GM10847 (cell line): Measurements from ENCODE around the gene TSPAN31.

ENCODE experiments used
- POLR2A ChIP-seq: IDR thresholded peaks from 2 replicates; pipeline ENCODE4 v1.6.1; 2011; ENCODE audit not compliant: insufficient read length; ENCODE audit errors: extremely low read depth

TSPAN31 gene

DNA sequence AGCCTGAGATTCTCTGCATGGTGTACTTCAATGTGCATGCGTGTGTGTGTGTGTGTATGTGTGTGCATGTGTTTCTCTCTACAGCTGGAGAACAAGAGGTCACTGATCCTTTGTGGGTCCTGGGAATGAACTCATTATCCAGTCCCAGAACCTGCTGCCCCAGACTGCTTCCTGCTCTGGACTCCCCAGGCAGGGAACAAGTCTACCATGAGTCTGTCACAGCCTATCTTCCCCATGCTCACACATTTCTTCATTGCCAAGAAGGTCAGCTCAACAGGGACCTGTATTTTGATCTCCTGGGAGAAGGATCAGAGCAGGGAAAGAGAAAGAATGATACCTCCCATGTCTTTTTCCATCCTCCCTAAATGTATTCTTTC lies 3.4 kb upstream of the TSPAN31 start:
- TF ChIP-seq POLR2A, result no peak

DNA sequence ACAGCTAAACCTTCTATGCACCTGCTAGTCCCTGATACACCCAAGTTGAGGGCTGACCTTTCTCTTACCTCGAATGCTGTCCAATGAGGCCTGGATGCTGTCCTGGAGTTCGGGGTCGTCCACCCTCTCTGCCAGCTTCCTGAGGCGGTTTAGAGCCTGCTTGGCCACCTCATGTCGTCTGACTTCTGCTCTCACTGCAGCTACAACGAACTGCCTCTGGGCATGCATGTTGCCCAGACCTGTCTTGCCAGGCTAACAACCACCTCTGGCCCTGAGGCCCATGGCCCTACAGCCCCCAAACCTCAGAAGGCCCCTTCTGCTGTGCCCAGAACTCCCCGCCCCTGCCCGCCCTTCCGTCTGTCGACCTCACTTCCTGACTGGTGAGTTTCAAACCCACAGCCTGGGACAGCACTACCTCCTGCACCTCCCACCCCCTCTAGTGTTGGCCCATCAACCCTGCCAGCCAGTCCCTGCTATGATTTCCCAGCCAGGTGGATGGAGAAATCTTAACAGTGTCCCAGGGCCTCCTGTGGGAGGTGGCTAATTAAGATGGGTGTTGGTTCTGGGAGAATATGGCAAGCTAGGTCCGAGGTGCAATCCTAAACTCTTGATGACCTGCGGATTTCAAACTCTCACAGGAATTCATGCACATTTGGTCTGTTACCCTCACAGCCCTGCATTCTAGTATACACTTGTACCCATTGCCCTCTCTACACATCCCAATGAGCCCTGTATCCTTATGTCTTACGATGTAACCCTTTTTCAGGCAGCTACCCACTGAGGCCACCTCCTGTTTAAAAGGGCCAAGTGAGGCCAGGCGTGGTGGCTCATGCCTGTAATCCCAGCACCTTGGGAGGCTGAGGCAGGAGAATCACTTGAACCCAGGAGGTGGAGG lies 2.7 kb upstream of the TSPAN31 start:
- peak; percentile 18 for TF ChIP-seq POLR2A

- no peak for TF ChIP-seq POLR2A
Observed at GRCh38 chr12:57743769-57744168, 1.1 kb upstream of the TSPAN31 start.

- TF ChIP-seq POLR2A, result no peak
Observed at GRCh38 chr12:57744194-57744776, 554 bp upstream of the TSPAN31 start.

DNA sequence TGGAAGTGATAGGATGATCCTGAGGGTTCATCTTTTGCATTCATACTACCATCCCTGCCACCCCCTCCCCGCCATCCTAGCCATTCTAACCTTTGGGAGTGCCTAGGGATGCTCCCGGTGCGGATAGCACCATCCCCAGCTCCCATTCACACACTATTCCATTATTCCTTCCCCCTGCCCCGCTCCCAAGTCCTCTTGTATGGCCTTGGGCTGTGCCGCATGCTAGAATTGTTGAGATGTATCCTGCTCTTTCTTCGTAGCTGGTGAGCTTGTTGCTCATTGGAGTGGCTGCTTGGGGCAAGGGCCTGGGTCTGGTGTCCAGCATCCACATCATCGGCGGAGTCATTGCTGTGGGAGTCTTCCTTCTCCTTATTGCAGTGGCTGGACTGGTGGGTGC lies 644 bp downstream of the TSPAN31 start:
- TF ChIP-seq POLR2A, result no peak

DNA sequence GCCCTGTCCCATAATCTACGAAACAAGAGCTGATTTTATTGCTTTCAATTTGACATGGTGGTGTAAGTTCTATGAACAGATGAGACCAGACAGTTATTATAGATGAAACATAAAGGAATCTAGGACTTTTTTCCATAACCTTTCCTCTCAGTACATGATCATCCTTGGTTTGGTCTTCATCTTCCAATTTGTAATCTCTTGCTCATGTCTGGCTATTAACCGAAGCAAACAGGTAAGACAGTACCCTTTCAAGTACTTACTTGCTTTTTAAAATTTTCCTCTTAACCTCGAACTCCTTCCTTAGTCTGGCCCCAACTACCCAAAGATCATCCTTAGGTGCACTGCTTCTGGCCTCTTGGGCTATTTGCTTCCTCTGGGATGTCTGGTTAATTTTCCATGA lies 1.2 kb downstream of the TSPAN31 start:
- no peak for TF ChIP-seq POLR2A

DNA sequence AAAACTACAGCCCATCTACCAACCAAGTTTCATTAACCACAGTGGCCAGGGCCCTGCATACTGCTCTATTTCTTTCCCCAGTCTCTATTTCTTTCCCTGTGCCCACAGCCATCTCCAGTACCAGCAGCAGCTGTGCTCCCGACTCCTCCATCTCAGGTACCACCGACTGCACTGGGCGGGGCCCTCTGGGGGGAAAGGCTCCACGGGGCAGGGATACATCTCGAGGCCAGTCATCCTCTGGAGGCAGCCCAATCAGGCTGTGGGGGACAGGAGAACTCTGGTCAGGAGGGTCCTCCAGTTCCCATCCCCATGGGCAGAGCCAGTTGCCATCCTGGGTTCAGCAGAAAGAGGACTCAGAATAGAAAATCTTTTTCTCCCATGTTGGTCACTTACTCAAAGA lies 4.2 kb downstream of the TSPAN31 start:
- TF ChIP-seq POLR2A, result no peak

GRCh38 chr12:57750561-57751431 lies 6.0 kb downstream of the TSPAN31 start:
- no peak for TF ChIP-seq POLR2A

DNA sequence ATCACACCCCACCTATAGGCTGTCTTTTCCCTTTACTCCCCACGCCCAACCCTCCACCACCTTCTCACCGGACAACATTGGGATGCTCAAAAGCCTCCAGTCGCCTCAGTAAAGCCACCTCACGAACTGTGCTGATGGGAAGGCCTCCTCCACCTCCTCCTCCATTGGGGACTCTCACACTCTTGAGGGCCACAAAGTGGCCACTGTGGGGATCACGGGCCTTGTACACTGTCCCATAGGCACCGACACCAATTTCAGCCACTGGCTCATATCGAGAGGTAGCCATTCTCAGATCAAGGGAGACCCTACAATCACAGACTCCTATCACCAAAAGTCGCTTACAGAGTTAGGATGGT lies 6.6 kb downstream of the TSPAN31 start:
- TF ChIP-seq POLR2A, result no peak

DNA sequence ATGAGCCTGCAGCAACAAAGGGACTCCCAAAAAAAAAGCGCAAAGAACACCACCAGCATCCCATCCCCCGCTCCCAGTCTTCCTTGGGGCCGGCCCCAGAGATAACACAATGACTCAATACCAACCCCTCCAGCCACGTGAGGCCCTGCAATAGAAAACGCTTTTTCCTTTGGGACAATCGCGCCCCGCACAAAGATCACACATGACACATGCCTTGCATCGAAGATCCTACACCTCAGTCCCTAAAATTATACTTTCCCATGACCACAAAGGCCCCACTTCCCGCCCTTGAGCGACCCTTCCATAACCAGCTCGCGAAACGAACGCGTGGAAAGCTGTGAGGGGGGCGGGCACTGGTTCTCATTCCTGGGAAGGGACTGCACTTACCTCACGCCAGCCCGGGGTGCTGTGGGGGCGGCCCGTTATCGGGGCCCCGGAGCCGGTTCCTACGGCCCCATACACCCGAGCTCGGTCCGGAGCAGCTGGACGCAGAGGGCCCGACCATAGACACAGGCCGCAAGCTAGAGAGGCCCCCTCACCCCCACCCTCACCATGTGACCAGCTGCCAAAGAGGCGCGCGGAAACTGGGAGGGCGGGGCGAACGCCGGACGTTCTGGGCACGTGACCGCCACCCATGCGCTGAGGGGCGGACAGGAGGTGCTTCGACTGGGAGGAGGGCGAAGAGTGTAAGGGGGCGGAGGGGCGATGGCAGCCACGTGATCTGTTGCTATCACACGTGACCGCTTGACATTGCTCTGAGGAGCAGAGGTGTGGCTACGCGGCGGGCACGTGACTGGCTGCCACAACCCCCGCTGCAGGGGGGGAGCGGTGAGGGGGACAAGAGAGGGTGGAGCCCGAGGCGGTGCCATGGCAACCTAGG lies 7.2 kb downstream of the TSPAN31 start, which contains the start of gene CDK4:
CDK4 (minus strand) TSS at position 523 of the 880 bp plus-strand sequence. CDS start 593 bp downstream, outside the sequence.
- TF ChIP-seq POLR2A, result peak; percentile 66

GRCh38 chr12:57752668-57753000 lies 7.8 kb downstream of the TSPAN31 start:
- TF ChIP-seq POLR2A, result no peak

DNA sequence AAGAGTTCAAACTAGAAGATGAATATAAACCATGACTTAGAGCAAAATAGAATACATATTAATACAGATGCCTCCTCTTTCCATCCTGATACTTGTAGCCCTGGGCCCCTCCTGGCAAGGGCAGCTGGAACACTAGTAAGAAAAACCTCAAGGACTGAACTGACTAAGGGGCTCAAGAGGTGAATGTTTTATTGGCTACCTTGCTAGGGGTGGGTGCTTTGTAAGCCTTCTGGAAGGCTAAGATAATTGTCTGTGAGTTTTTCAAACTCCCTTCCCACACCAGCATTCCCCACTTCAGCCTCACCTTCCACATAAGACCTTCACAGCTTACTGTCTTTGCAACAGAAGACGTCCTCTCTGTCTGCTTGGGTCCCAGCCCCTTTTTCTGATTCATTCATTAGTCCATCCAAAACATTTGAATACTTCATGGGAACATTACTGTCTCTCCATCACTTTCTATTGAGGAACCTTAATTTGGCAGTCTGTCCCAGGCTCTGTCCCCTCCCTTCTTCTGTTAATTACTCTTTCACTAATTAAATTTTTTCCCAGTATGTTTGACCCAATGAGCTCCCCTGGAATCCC lies 9.0 kb downstream of the TSPAN31 start:
- TF ChIP-seq POLR2A, result no peak

DNA sequence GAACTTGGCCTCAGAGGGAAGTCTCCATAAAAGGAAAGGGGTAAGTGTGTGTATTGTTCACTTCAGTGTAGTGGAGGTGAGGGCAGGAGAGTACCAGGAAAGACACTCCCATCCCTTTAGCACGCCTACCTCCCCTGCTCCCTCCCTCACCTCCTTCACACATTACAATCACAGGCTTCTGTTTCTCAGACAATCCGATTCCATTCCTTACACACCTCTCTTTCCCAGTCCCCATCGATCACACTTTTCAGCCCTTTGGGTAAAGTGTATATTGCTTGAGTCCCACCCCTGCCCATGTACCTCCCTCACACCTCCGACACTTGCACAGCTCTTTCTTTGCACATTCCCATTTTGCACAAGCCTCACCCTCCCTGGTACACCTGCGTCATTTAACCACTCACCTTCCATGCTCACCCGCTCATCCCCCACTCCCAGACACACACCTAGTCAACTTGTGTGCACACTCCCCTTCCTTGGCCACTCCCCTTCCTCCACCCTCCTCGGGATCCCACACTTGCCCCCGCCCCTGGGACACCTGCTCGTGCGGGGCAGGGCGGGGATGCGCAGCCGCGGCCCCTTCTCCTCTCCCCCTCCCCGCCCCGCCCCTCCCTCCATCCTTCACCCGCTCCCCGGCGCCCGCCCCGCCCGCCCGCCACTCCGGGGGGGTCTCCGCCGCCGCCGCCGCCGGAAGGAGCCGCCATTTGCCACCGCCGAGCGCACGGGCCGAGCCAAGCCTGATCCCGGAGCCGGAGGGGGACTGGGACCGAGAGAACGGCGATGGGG lies 9.8 kb downstream of the TSPAN31 start, which contains the start of gene MARCHF9:
MARCHF9 (plus strand) TSS at position 693 of the 783 bp plus-strand sequence. CDS start 426 bp downstream, outside the sequence.
- no peak for TF ChIP-seq POLR2A

DNA sequence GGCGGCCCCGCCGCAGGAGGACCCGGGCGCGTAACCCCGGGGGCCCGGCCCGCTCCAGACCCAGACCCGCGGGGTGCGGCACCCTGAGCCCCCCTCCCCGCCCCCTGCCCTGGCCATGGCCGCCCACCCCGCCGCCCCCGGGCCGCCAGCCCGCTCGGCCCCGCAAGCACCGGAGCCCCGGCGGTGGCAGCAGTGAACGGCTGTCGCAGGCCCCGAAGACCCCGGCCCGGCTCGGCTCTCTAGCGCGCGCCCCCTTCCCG lies 10.3 kb downstream of the TSPAN31 start:
- TF ChIP-seq POLR2A, result no peak
